IMR-90 (cell line): ENCODE data around the gene RFX4. TPM values are rescaled to one million over a fixed set of nuclear protein-coding genes. Genes with fewer than 3 reads are reported as not detected.

Source experiments
- ATAC-seq: fragments of 200-7000 bp; cut with Tn5 transposase; 2 replicates; pipeline ENCODE4 v1.9.1; 2020; ENCODE audit warnings: low read depth, mild to moderate bottlenecking, moderate library complexity
- BruUV-seq: library from RNA; stranded (reverse); fragments of 400-500 nt; replicated peaks from 2 replicates; lab custom pipeline; 2021; lab: Mats Ljungman, UMichigan
- CTCF ChIA-PET: fragments of 300-600 bp; formaldehyde crosslinking; extraction: SDS; loops from one replicate; lab custom pipeline; 2021; ENCODE audit warnings: antibody characterized with exemption; lab: Yijun Ruan, JAX
- POLR2A ChIA-PET: fragments of 300-600 bp; sonication (Branson Sonifier 250); formaldehyde crosslinking; loops from one replicate; lab custom pipeline; 2022; ENCODE audit warnings: antibody characterized with exemption; ENCODE audit not compliant: unreplicated experiment; lab: Charles Lee
- DNase-seq: peaks from one replicate; pipeline ENCODE4 v3.0.0; 2013
- H2AFZ ChIP-seq: replicated peaks from 2 replicates; pipeline ENCODE3; 2013; ENCODE audit warnings: low read length, mild to moderate bottlenecking; ENCODE audit not compliant: poor library complexity
- H2AK5ac ChIP-seq: 2 replicates; pipeline ENCODE4 v1.6.1; 2013; ENCODE audit warnings: low read depth, low read length, inconsistent platforms
- H2AK9ac ChIP-seq: replicated peaks from 2 replicates; pipeline ENCODE3; 2013; ENCODE audit warnings: mild to moderate bottlenecking, low read depth, low read length, moderate library complexity; ENCODE audit not compliant: poor library complexity
- H2BK120ac ChIP-seq: 2 replicates; pipeline ENCODE4 v1.6.1; 2013; ENCODE audit warnings: low read depth, low read length, inconsistent platforms
- H2BK15ac ChIP-seq: 3 replicates; pipeline ENCODE4 v1.6.1; 2013; ENCODE audit warnings: low read depth, low read length, inconsistent platforms
- H2BK20ac ChIP-seq: 2 replicates; pipeline ENCODE4 v1.6.1; 2013; ENCODE audit warnings: low read depth, mild to moderate bottlenecking, inconsistent platforms, low read length, moderate library complexity
- H2BK5ac ChIP-seq: 2 replicates; pipeline ENCODE4 v1.6.1; 2013; ENCODE audit warnings: mild to moderate bottlenecking, low read depth, low read length, inconsistent platforms; ENCODE audit not compliant: poor library complexity, severe bottlenecking
- H3K14ac ChIP-seq: replicated peaks from 2 replicates; pipeline ENCODE4 v1.6.1; 2013; ENCODE audit warnings: low read depth, low read length, inconsistent platforms
- H3K18ac ChIP-seq: 2 replicates; pipeline ENCODE4 v1.6.1; 2013; ENCODE audit warnings: low read depth, low read length, control low read depth
- H3K23ac ChIP-seq: 2 replicates; pipeline ENCODE4 v1.6.1; 2013; ENCODE audit warnings: low read depth, low read length, inconsistent platforms
- H3K27ac ChIP-seq: 2 replicates; pipeline ENCODE4 v1.5.1; 2013; ENCODE audit warnings: mild to moderate bottlenecking, control low read depth, low read length; ENCODE audit not compliant: insufficient read depth
- H3K27me3 ChIP-seq: 2 replicates; pipeline ENCODE4 v1.6.1; 2013; ENCODE audit warnings: low read length; ENCODE audit not compliant: control insufficient read depth, insufficient read depth
- H3K36me3 ChIP-seq: 2 replicates; pipeline ENCODE4 v1.6.1; 2013; ENCODE audit warnings: low read length, mixed read lengths; ENCODE audit not compliant: control insufficient read depth, insufficient read depth
- H3K4ac ChIP-seq: 2 replicates; pipeline ENCODE4 v1.6.1; 2013; ENCODE audit warnings: low read depth, low read length, inconsistent platforms
- H3K4me1 ChIP-seq: 2 replicates; pipeline ENCODE4 v1.6.1; 2013; ENCODE audit warnings: low read length, mixed read lengths; ENCODE audit not compliant: control insufficient read depth, insufficient read depth
- H3K4me2 ChIP-seq: 2 replicates; pipeline ENCODE4 v1.6.1; 2013; ENCODE audit warnings: low read depth, mild to moderate bottlenecking, control low read depth, low read length, moderate library complexity
- H3K4me3 ChIP-seq: 2 replicates; pipeline ENCODE4 v1.5.1; 2013; ENCODE audit warnings: low read depth, mild to moderate bottlenecking, control low read depth, low read length, moderate library complexity; ENCODE audit not compliant: insufficient read depth
- H3K56ac ChIP-seq: 2 replicates; pipeline ENCODE4 v1.6.1; 2013; ENCODE audit warnings: low read length, inconsistent platforms; ENCODE audit not compliant: insufficient read depth; ENCODE audit errors: extremely low read depth
- H3K79me1 ChIP-seq, 2 experiments: 2 replicates each; pipeline ENCODE4 v1.6.1; 2013; ENCODE audit warnings: low read length in 2 of 2, inconsistent platforms in 1 of 2, low read depth in 1 of 2
- H3K9ac ChIP-seq: 2 replicates; pipeline ENCODE4 v1.6.1; 2013; ENCODE audit warnings: low read depth, low read length, control low read depth
- H3K9me1 ChIP-seq: 2 replicates; pipeline ENCODE4 v1.6.1; 2013; ENCODE audit warnings: low read length, inconsistent platforms; ENCODE audit not compliant: insufficient read depth
- H3K9me3 ChIP-seq: 2 replicates; pipeline ENCODE4 v1.6.1; 2013; ENCODE audit warnings: low read length; ENCODE audit not compliant: control insufficient read depth, insufficient read depth
- H4K20me1 ChIP-seq: 2 replicates; pipeline ENCODE4 v1.6.1; 2013; ENCODE audit warnings: low read length, inconsistent platforms; ENCODE audit not compliant: insufficient read depth
- H4K5ac ChIP-seq: 2 replicates; pipeline ENCODE4 v1.6.1; 2013; ENCODE audit warnings: mild to moderate bottlenecking, low read depth, low read length, control low read depth
- H4K8ac ChIP-seq, 2 experiments: 2 replicates each; pipeline ENCODE4 v1.6.1; 2013; ENCODE audit warnings: low read depth in 2 of 2, low read length in 2 of 2, control low read depth in 1 of 2, inconsistent platforms in 1 of 2
- H4K91ac ChIP-seq: 2 replicates; pipeline ENCODE4 v1.6.1; 2013; ENCODE audit warnings: low read depth, low read length, inconsistent platforms; ENCODE audit not compliant: insufficient read depth
- BHLHE40 ChIP-seq: fragments of 150-350 bp; IDR thresholded peaks from 2 replicates; pipeline ENCODE4 v1.6.1; 2016; ENCODE audit warnings: mild to moderate bottlenecking, low read depth, low read length
- CHD1 ChIP-seq: IDR thresholded peaks from 2 replicates; pipeline ENCODE4 v1.6.1; 2012; ENCODE audit warnings: low read depth, low read length, improper control_type of control experiment
- ELK1 ChIP-seq: fragments of 150-350 bp; IDR thresholded peaks from 2 replicates; pipeline ENCODE4 v1.6.1; 2016; ENCODE audit warnings: low read depth, mild to moderate bottlenecking, low read length, moderate library complexity, borderline replicate concordance
- FOS ChIP-seq: fragments of 150-350 bp; IDR thresholded peaks from 2 replicates; pipeline ENCODE4 v1.6.1; 2016; ENCODE audit warnings: low read depth, low read length
- MAFK ChIP-seq: IDR thresholded peaks from 2 replicates; pipeline ENCODE4 v1.6.1; 2012; ENCODE audit warnings: low read depth, low read length, improper control_type of control experiment
- MAZ ChIP-seq: IDR thresholded peaks from 2 replicates; pipeline ENCODE4 v1.6.1; 2012; ENCODE audit warnings: low read depth, mild to moderate bottlenecking, low read length, improper control_type of control experiment, moderate library complexity, borderline replicate concordance
- NFE2L2 ChIP-seq: fragments of 150-350 bp; IDR thresholded peaks from 2 replicates; pipeline ENCODE4 v1.6.1; 2016; ENCODE audit warnings: low read depth, mild to moderate bottlenecking, low read length
- POLR2A ChIP-seq: IDR thresholded peaks from 2 replicates; pipeline ENCODE4 v1.6.1; 2012; ENCODE audit warnings: mild to moderate bottlenecking, low read depth, low read length
- SMC3 ChIP-seq: fragments of 150-350 bp; IDR thresholded peaks from 2 replicates; pipeline ENCODE4 v1.6.1; 2016; ENCODE audit warnings: low read depth, mild to moderate bottlenecking, antibody characterized with exemption, low read length, moderate library complexity
- WGBS, 2 experiments: methylation state at CpG; one replicate each; pipeline versions ENCODE4 v1.1.5 to v1.1.7; 2013; ENCODE audit warnings: missing lambda C conversion rate in 2 of 2; ENCODE audit not compliant: insufficient read length in 1 of 2; ENCODE audit errors: extremely low coverage in 2 of 2; 5-methylcytosine and 5-hydroxymethylcytosine counted together
- dilution Hi-C: fragments of 300-500 bp; cut with HindIII; formaldehyde crosslinking; loops from one replicate; pipeline ENCODE4 v1.14.3; 2018; ENCODE audit warnings: low sequenced_read_pairs; ENCODE audit not compliant: unreplicated experiment
- in situ Hi-C: fragments of 300-500 bp; cut with MboI; formaldehyde crosslinking; loops from 3 replicates; pipeline ENCODE4 v1.14.3; 2019; ENCODE audit warnings: low sequenced_read_pairs, inconsistent platforms, mixed read lengths
- intact Hi-C: fragments of 100-400 bp; cut with micrococcal nuclease; formaldehyde crosslinking; loops from 2 replicates; pipeline ENCODE4 v1.10.0; 2022
- polyA plus RNA-seq, 3 experiments: library from polyadenylated mRNA; depleted of rRNA; stranded (reverse); fragments of >200 nt; gene quantifications; 2 replicates each; pipeline ENCODE4 v1.2.3, GENCODE V29; 2012; ENCODE audit warnings: low replicate concordance in 1 of 3
- total RNA-seq: library from RNA; depleted of rRNA; stranded (reverse); fragments of >200 nt; gene quantifications from 2 replicates; pipeline ENCODE4 v1.2.3, GENCODE V29; 2012

RFX4 gene
- total and polyA plus RNA-seq, 2 of the 4 experiments (the other 2 are of a cell fraction): not detected

GRCh38 chr12:106760184-106760531 lies 177.4 kb downstream of the RFX4 start:
- H3K9me1 ChIP-seq: no peaks in the 10 kb centered on the region
- in situ Hi-C loops (no loop called here), intact Hi-C loops (no loop called here), dilution Hi-C loops (no loop called here)
- ChIA-PET POLR2A (no interaction called here), CTCF (no interaction called here)
- H3K27me3 ChIP-seq: peaks cover 4% of the 10 kb centered on the region
- H2AFZ ChIP-seq: peak overlapping the region; percentile 67
- H2BK20ac ChIP-seq: no peak overlapping the region
- no peak overlapping the region; the same call in 1 of the 2 replicates for H3K4ac ChIP-seq
- no peak overlapping the region for H3K27ac ChIP-seq
- H3K36me3 ChIP-seq: no peaks in the 10 kb centered on the region
- ATAC-seq (peak; percentile 77), DNase-seq (peak; percentile 15)
- TF ChIP-seq MAFK (no peak), MAZ (no peak), ELK1 (no peak), SMC3 (no peak), BHLHE40 (no peak), CHD1 (no peak), NFE2L2 (no peak), FOS (no peak), POLR2A (no peak)
- no peak overlapping the region for H2BK5ac ChIP-seq
- H2BK15ac ChIP-seq: no peak overlapping the region
- no CpG with 5 or more reads among the region's 2 CpGs for WGBS, 2 experiments
- H2AK9ac ChIP-seq: no peak overlapping the region
- no peak overlapping the region for H3K56ac ChIP-seq
- H3K4me3 ChIP-seq: no peak overlapping the region
- BruUV-seq: no TSS peak
- H3K79me1 ChIP-seq: no peaks in the 10 kb centered on the region
- no peak overlapping the region for H3K9ac ChIP-seq
- no peaks in the 10 kb centered on the region for H3K4me1 ChIP-seq
- H4K91ac ChIP-seq: no peak overlapping the region
- no peak overlapping the region for H2BK120ac ChIP-seq
- H4K5ac ChIP-seq: no peak overlapping the region
- H3K23ac ChIP-seq: no peak overlapping the region
- H3K14ac ChIP-seq: no peak overlapping the region; the same call in 1 of the 2 replicates
- no peaks in the 10 kb centered on the region for H4K20me1 ChIP-seq
- H3K4me2 ChIP-seq: no peak overlapping the region
- H3K9me3 ChIP-seq: no peaks in the 10 kb centered on the region
- no peak overlapping the region for H3K18ac ChIP-seq
- no peak overlapping the region for H2AK5ac ChIP-seq
- H4K8ac ChIP-seq: no peak overlapping the region
